NT2/D1 (cell line): ENCODE results near the gene HSD3B1.
"Not testable (repeated sequence)": the region's sequence is repeated elsewhere in the genome, so short reads cannot be mapped to it uniquely, and the experiment has no call there.

Experiments used
- DNase-seq: peaks from one replicate; pipeline ENCODE4 v3.0.0-alpha.2; 2011; ENCODE audit warnings: low read depth, low spot score
- H3K27me3 ChIP-seq: 2 replicates; pipeline ENCODE4 v1.6.0; 2011; ENCODE audit warnings: mild to moderate bottlenecking; ENCODE audit not compliant: insufficient read length, insufficient read depth
- H3K36me3 ChIP-seq: 2 replicates; pipeline ENCODE4 v1.6.1; 2011; ENCODE audit warnings: mild to moderate bottlenecking, low read length, mixed read lengths; ENCODE audit not compliant: insufficient read depth, insufficient read length
- H3K4me1 ChIP-seq: 2 replicates; pipeline ENCODE4 v1.5.1; 2011; ENCODE audit not compliant: insufficient read depth, insufficient read length
- H3K4me3 ChIP-seq: 2 replicates; pipeline ENCODE4 v1.5.1; 2011; ENCODE audit warnings: low read depth; ENCODE audit not compliant: insufficient read length
- H3K9ac ChIP-seq: 2 replicates; pipeline ENCODE4 v1.6.0; 2011; ENCODE audit warnings: low read depth; ENCODE audit not compliant: insufficient read length
- H3K9me3 ChIP-seq: 2 replicates; pipeline ENCODE4 v1.5.1; 2011; ENCODE audit warnings: mild to moderate bottlenecking, low read length; ENCODE audit not compliant: insufficient read depth
- SUZ12 ChIP-seq: IDR thresholded peaks from 2 replicates; pipeline ENCODE4 v1.6.1; 2011; ENCODE audit not compliant: insufficient read length, insufficient read depth; ENCODE audit errors: extremely low read depth
- YY1 ChIP-seq: IDR thresholded peaks from 2 replicates; pipeline ENCODE4 v1.6.1; 2011; ENCODE audit not compliant: insufficient read length, insufficient read depth
- ZNF274 ChIP-seq: IDR thresholded peaks from 2 replicates; pipeline ENCODE4 v1.6.1; 2011; ENCODE audit warnings: mild to moderate bottlenecking, low read depth, low read length

Gene HSD3B1

DNA sequence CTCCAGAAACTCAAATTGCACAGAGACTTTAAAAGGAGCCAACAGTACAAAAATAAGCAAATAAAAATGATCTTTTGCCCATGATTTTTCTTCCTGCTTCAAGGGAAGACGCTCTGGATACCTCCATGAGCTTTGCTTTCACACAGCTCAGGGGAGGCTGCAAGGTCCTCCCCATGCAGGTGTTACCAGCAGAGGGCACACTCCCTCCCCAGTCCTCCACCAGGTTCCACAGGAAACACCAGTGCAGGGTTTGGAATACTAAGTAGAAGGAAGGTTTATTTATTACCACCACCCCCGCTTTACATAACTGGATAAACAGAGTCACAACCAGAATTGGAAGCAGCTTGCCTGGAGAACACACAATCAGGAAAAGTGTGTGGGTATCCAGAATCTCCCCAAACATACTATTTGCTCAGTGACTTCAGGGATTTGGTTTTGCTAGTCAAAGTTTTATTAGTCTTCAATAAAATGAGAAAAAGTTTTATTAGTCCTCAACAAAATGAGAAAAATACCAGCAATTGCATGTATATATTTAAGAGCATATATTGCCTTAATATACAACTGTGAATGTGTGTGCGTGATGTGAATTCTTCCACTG lies 37.3 kb downstream of the HSD3B1 start:
- DNase-seq = peak; percentile 57
- Histone ChIP-seq H3K4me3 (no peak overlapping the region), H3K36me3 (no peaks in the 10 kb centered on the region), H3K4me1 (no peaks in the 10 kb centered on the region), H3K9me3 (no peaks in the 10 kb centered on the region), H3K9ac (no peak overlapping the region), H3K27me3 (no peaks in the 10 kb centered on the region)
- TF ChIP-seq SUZ12 (no peak), ZNF274 (no peak), YY1 (no peak)

DNA sequence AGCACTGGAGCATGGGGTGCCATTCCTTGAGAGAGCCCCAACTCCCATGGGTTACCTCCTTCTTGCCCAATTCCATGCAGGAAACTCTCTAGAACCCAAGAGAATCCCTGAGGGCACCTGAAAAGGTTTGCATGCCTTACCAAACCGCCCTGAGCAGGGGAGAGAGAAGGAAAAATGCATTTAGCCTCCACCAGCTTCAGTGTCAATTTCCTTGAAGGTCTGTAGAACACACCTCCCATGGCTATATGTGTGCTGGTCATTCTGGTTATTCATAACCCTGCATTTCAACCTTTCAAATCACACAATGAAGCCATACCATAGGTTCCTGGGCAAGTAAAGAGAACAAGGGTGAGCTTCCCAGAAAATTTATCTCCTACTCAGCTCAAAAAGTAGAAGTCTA lies 39.6 kb downstream of the HSD3B1 start:
- DNase-seq = no peak
- H3K4me1 ChIP-seq = no peaks in the 10 kb centered on the region

DNA sequence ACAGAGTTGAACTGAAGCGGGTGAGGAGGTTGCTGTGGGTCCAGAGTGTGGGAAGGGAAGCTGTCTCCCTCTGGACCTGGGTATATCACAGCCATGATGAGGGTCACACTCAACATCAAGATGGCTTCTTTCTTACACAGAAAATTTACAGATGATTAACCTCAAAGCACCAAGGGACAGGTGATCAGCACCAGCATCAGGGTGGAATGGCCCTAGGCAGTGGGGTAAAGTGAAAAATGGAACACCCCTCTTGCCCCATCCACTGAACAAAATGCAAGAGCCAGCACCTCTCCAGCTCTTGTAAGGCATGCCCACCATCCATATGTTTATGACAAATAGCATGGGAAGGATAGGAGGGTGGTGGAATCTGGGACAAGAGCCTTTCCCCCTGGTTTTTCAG lies 40.3 kb downstream of the HSD3B1 start:
- TF ChIP-seq SUZ12 (no peak), YY1 (no peak), ZNF274 (no peak)
- Histone ChIP-seq H3K4me1 (no peaks in the 10 kb centered on the region), H3K27me3 (no peaks in the 10 kb centered on the region), H3K9ac (no peak overlapping the region), H3K9me3 (no peaks in the 10 kb centered on the region), H3K4me3 (no peak overlapping the region), H3K36me3 (no peaks in the 10 kb centered on the region)
- no peak for DNase-seq

More for the DNA sequence above, 39.6 kb downstream of the HSD3B1 start:
- TF ChIP-seq YY1 (no peak), ZNF274 (no peak), SUZ12 (no peak)
- Histone ChIP-seq H3K36me3 (no peaks in the 10 kb centered on the region), H3K4me3 (no peak overlapping the region), H3K9me3 (no peaks in the 10 kb centered on the region), H3K9ac (no peak overlapping the region), H3K27me3 (no peaks in the 10 kb centered on the region)

DNA sequence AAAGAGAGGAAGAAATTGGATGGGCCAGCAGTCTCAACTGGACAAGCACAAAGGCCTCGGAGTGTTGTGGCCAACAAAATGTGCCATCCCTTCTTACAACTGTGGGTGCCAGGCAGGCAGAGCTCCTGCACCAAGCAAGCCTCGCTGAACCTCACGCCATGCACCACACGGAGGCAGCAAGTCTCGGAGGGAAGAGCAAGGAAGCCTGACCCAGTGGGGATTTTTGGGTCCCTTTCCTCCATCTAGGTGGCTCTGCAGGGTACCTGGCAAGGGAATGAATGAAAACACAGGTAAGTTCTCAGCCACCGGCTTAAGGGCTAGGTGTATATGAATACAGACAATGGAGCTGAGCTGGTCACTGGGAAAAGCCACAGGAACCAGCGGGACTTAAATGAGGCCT lies 40.8 kb downstream of the HSD3B1 start:
- TF ChIP-seq YY1 (no peak), SUZ12 (no peak), ZNF274 (no peak)
- Histone ChIP-seq H3K27me3 (no peaks in the 10 kb centered on the region), H3K9ac (no peak overlapping the region), H3K4me3 (no peak overlapping the region), H3K4me1 (no peaks in the 10 kb centered on the region), H3K36me3 (no peaks in the 10 kb centered on the region), H3K9me3 (no peaks in the 10 kb centered on the region)
- no peak for DNase-seq

DNA sequence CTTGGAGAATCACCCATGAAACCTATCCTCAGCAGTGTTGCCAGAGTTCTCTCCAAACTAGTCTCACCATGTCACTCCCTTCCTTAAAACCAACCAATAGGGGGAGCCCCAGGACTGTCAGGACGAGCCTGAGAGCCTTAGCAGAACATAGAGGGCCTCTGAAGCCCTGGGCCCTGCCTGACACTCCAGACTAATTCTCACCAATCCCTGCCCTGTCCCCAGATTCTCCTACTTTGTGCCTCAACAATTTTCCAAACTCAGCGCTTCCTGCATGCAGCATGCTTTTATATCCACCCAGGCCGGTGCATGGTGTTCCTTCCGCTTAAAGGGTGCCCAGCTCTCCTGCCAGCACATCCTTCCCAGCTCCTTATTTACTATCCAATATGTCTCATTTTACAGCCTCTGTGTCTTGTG lies 42.7 kb downstream of the HSD3B1 start:
- TF ChIP-seq ZNF274 (no peak), SUZ12 (no peak)
- Histone ChIP-seq H3K9me3 (no peaks in the 10 kb centered on the region), H3K9ac (no peak overlapping the region), H3K27me3 (no peaks in the 10 kb centered on the region), H3K36me3 (no peaks in the 10 kb centered on the region), H3K4me3 (no peak overlapping the region), H3K4me1 (peaks cover 4% of the 10 kb centered on the region)
- peak; percentile 89 for DNase-seq

DNA sequence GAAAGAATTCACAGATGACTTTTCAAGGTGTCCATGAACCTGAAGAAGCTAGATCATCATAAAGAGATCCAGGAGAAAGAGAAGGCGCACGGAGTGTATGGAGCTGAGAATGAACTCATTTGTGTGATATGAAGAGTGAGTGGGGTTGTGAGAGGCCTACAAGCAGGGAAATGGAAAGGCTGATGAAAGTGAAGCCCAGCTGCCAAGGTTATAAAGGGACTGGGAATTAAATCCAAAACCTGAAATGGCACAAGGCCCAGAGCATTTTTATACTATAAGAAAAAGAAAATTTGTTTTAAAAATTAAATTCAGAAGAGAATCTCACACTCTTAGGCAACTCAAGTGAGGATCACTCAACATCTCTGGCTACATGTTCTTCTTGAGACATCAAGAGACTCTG lies 43.4 kb downstream of the HSD3B1 start:
- TF ChIP-seq SUZ12 = no peak
- no peak for TF ChIP-seq YY1
- no peak for TF ChIP-seq ZNF274

DNA sequence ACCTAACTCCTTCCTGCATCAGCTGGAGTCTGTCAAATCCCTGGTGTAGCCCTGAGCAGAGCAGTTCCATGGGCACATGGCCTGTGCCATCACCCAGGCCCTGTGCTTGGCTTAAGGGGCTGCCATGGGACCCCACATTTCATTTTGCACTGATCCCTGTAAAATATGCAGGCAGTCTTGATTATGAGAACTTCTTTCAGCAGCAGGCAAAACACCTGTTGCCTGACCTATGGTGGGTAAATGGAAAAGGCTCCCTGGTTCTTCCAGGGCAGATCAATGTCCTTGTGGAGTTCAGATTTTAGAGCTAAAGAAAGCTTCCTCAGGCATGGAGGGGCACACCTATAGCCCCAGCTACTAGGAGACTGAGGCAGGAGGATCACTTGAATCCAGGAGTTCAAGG lies 44.2 kb downstream of the HSD3B1 start:
- H3K36me3 ChIP-seq = no peaks in the 10 kb centered on the region
- no peak overlapping the region for H3K4me3 ChIP-seq
- H3K9me3 ChIP-seq = no peaks in the 10 kb centered on the region
- peaks cover 4% of the 10 kb centered on the region for H3K4me1 ChIP-seq
- H3K27me3 ChIP-seq = no peaks in the 10 kb centered on the region
- no peak overlapping the region for H3K9ac ChIP-seq
- no peak for DNase-seq
- TF ChIP-seq ZNF274 (no peak), YY1 (no peak), SUZ12 (no peak)

More for the DNA sequence above, 43.4 kb downstream of the HSD3B1 start:
- Histone ChIP-seq H3K4me1 (peaks cover 4% of the 10 kb centered on the region), H3K36me3 (no peaks in the 10 kb centered on the region), H3K27me3 (no peaks in the 10 kb centered on the region), H3K9me3 (no peaks in the 10 kb centered on the region), H3K4me3 (no peak overlapping the region), H3K9ac (no peak overlapping the region)
- no peak for DNase-seq

DNA sequence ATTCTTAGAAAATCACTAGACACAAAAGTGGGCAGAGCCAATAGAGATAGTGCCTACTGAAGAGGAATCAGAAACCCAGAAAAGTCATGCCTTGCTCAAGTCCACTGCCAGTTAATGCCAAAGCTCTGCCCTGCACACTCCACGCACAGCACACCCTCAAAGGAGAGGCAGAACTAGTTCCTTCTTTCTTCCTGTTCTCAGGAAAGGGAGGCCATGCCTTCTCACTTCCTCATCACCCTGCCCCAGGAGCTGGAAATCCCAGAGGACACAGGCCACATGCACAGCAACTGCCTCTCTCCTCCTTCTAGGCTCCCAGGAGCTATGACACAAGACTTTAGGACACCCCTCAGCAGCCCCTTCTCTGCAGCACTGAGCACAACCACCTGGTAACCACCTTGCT lies 45.6 kb downstream of the HSD3B1 start:
- H3K9ac ChIP-seq, H3K36me3 ChIP-seq, H3K9me3 ChIP-seq, H3K4me3 ChIP-seq, H3K27me3 ChIP-seq, DNase-seq, H3K4me1 ChIP-seq: not testable (repeated sequence)

DNA sequence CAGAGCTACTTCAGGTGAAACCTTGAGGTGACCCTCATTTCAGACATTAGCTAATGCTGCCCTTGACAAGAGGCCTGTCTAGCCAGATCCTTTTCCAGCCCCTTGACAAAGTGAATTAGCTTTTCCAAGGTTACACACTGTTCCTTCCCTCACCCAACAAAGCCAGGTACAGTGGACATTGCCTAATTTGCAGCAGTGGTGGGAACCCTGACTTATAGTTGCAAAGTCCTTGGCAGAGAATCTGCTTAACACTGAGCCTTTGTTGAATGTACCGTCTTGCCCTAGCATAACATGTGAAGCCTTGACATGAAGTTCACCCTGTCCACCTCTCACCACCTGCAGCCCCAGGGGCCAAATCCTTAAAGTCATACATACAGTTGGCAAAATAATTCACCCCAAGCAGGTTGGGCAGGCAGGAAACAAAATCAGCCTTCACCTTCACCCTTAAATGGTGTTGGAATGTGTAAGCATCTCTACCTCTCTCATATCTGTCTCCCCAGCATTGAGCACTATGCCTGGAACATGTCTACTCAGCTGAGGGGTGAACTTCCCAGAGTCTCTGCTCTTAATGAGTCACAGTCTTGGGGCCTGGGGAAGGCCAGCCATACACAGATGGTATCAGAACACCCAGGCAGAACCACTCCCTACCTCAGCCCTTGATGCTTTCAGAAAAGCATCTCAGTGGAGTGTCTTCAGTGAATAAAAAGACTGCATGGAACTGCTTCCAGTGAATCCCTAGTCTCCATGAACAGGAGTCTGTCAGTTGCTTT lies 46.5 kb downstream of the HSD3B1 start:
- H3K9ac ChIP-seq, H3K4me3 ChIP-seq, DNase-seq, H3K36me3 ChIP-seq, H3K27me3 ChIP-seq, H3K9me3 ChIP-seq, H3K4me1 ChIP-seq: not testable (repeated sequence)
